HL-60 (cell line): Measurements from ENCODE around the gene SLCO4A1.

Experiments
- DNase-seq, 2 experiments: peaks; one replicate each; pipeline ENCODE4 v3.0.0-alpha.2; 2010 to 2020; ENCODE audit warnings: low read depth in 1 of 2, low spot score in 1 of 2
- H3K27ac ChIP-seq: fragments of 250-450 bp; sonication (Bioruptor Pico); replicated peaks from 2 replicates; pipeline ENCODE4 v1.5.1; 2020; ENCODE audit warnings: mild to moderate bottlenecking, moderate library complexity
- H3K27me3 ChIP-seq: fragments of 250-450 bp; sonication (Bioruptor Pico); 2 replicates; pipeline ENCODE4 v1.5.1; 2021; ENCODE audit warnings: mild to moderate bottlenecking, moderate library complexity; ENCODE audit not compliant: insufficient read depth, poor library complexity, severe bottlenecking
- H3K4me3 ChIP-seq: replicated peaks from 2 replicates; pipeline ENCODE4 v1.5.1; 2011; ENCODE audit warnings: mild to moderate bottlenecking, control low read depth, low read length; ENCODE audit not compliant: insufficient read depth
- GABPA ChIP-seq: IDR thresholded peaks from 2 replicates; pipeline ENCODE4 v1.6.1; 2012; ENCODE audit warnings: low read depth
- POLR2AphosphoS5 ChIP-seq: IDR thresholded peaks from 2 replicates; pipeline ENCODE4 v1.6.1; 2012; ENCODE audit warnings: low read depth
- REST ChIP-seq: IDR thresholded peaks from 2 replicates; pipeline ENCODE4 v1.6.1; 2012; ENCODE audit warnings: low read depth; ENCODE audit not compliant: insufficient replicate concordance
- SPI1 ChIP-seq: IDR thresholded peaks from 2 replicates; pipeline ENCODE4 v1.6.1; 2012; ENCODE audit warnings: low read depth, mild to moderate bottlenecking, borderline replicate concordance
- TF ChIP-seq, protein P1 (sequence below): IDR thresholded peaks from one replicate; pipeline ENCODE4 v1.5.1; 2011; ENCODE audit warnings: low read length, control low read depth, inconsistent platforms; ENCODE audit not compliant: insufficient read depth

SLCO4A1 gene

GRCh38 chr20:62710886-62711702 is 68.8 kb downstream of the SLCO4A1 start:
- TF ChIP-seq, protein P1, sequence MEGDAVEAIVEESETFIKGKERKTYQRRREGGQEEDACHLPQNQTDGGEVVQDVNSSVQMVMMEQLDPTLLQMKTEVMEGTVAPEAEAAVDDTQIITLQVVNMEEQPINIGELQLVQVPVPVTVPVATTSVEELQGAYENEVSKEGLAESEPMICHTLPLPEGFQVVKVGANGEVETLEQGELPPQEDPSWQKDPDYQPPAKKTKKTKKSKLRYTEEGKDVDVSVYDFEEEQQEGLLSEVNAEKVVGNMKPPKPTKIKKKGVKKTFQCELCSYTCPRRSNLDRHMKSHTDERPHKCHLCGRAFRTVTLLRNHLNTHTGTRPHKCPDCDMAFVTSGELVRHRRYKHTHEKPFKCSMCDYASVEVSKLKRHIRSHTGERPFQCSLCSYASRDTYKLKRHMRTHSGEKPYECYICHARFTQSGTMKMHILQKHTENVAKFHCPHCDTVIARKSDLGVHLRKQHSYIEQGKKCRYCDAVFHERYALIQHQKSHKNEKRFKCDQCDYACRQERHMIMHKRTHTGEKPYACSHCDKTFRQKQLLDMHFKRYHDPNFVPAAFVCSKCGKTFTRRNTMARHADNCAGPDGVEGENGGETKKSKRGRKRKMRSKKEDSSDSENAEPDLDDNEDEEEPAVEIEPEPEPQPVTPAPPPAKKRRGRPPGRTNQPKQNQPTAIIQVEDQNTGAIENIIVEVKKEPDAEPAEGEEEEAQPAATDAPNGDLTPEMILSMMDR = no peak
- TF ChIP-seq SPI1 (no peak), POLR2AphosphoS5 (no peak), GABPA (no peak), REST (no peak)
- no peak overlapping the region for H3K27ac ChIP-seq
- H3K4me3 ChIP-seq = peak overlapping the region; percentile 69
- peak; percentile 66 to 85 for DNase-seq
- H3K27me3 ChIP-seq = no peaks in the 10 kb centered on the region

GRCh38 chr20:62711703-62712101 is 69.4 kb downstream of the SLCO4A1 start:
- no peak for DNase-seq
- Histone ChIP-seq H3K27ac (no peak overlapping the region), H3K4me3 (peak overlapping the region; percentile 69), H3K27me3 (no peaks in the 10 kb centered on the region)
- TF ChIP-seq SPI1 = no peak

DNA sequence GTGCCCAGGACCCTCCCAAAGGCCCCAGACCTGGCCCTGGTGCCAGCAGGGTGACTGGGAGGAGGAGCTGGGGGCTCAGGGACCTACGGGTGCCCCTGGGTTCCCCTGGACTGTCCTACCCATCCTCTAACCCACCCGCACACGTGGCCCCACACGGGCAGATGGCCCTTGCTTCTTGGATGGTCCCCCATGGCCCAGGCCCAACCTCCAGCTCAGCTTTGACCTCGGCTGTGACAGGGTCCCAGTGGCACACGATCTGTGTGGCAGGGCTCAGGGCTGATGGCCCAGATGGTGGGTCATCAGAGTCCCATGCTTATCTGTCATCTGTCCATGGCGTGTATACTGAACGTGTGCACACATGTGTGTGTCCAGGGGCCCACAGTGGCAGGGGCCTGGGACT is 70.3 kb downstream of the SLCO4A1 start:
- Histone ChIP-seq H3K27ac (no peak overlapping the region), H3K27me3 (no peaks in the 10 kb centered on the region), H3K4me3 (no peak overlapping the region)
- no peak for DNase-seq
- TF ChIP-seq POLR2AphosphoS5 = no peak
- TF ChIP-seq, protein P1 = no peak
- TF ChIP-seq SPI1 = no peak
- no peak for TF ChIP-seq REST
- no peak for TF ChIP-seq GABPA

DNA sequence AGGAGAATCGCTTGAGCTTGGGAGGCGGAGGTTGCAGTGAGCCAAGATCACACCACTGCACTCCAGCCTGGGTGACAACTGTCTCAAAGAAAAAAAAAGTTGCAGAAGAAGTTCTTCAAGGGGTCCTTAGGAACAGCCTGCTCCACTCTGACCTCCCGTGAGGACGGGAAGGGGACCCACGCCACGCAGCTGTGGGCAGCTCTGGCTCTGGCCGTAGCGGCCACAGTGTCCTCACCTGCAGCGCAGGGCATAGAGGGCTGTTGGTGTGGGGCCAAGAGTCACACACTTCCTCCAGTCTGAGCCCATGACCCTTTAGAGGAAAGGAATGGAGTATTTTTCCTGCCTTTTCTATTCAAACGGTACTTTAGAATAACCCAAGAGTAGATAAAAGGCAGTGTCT is 71.7 kb downstream of the SLCO4A1 start:
- Histone ChIP-seq H3K27ac (no peak overlapping the region), H3K4me3 (no peak overlapping the region), H3K27me3 (no peaks in the 10 kb centered on the region)
- no peak for DNase-seq
- TF ChIP-seq GABPA (no peak), POLR2AphosphoS5 (no peak), SPI1 (no peak), REST (no peak)
- TF ChIP-seq, protein P1 = no peak
